ENCODE results near the gene PTH1R. TPM values are rescaled to one million over a fixed set of nuclear protein-coding genes. Genes with fewer than 3 reads are reported as not detected.

Gene PTH1R
- total RNA-seq, 3 donors from 2014 or later = not detected

DNA sequence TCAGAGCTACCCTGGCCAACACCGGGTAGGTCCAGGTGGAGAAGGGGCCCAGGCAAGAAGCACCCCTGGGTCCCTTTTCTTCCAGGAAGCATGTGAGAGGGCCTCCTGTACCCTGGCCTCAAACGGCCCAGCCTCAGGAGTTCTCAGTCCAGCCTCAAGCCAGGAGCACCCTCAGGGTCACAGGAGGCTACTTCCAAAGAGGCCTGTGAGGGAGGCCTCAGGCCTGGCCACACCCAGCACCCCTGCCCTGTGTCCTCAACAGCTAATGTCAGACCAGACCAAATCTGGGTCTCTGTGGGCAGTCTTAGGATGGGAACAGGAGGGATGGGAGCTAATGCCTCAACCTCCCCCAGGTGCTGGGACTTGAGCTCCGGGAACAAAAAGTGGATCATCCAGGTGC lies 23.5 kb downstream of the PTH1R start:
- H3K27me3 Mint-ChIP-seq (ENCODE audit: low read depth) = peaks cover 14% of the 10 kb centered on the region
- H3K36me3 Mint-ChIP-seq (ENCODE audit: insufficient read depth) = no peaks in the 10 kb centered on the region
- ATAC-seq = no peak
- no peak overlapping the region for H3K4me3 Mint-ChIP-seq
- H3K4me1 Mint-ChIP-seq (ENCODE audit: low read depth) = peaks cover 5% of the 10 kb centered on the region
- no peak for DNase-seq
- H3K9me3 Mint-ChIP-seq = no peaks in the 10 kb centered on the region

DNA sequence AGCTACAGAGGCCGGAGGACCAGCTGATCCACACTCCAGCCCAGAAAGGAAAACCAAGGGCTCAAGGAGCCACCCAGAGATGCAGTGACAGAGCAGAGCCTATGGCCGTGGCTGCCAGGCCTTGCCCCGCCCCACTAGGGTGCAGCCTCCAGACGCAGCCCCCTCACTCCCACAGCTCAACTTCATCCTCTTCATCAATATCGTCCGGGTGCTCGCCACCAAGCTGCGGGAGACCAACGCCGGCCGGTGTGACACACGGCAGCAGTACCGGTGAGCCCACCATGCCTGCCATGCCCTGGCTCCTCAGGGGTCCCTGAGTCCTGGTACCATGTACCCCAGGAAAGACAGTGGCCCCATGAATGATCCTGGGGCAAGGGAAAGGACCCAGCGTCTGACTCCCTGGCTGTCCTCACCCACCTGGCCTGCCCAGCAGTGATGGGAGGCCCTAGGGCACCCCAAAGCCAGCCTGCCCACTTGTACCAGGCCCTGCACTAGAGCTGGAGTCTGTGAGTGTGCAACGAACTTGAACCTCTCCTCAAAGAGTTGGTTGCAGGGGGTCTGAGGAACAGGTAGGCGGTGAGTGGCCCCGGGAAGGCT lies 24.2 kb downstream of the PTH1R start:
- Mint-ChIP-seq H3K9me3 (no peaks in the 10 kb centered on the region), H3K4me3 (no peak overlapping the region), H3K36me3 (ENCODE audit: insufficient read depth) (no peaks in the 10 kb centered on the region), H3K27me3 (ENCODE audit: low read depth) (peaks cover 14% of the 10 kb centered on the region), H3K4me1 (ENCODE audit: low read depth) (peaks cover 5% of the 10 kb centered on the region)
- ATAC-seq (no peak), DNase-seq (no peak)

DNA sequence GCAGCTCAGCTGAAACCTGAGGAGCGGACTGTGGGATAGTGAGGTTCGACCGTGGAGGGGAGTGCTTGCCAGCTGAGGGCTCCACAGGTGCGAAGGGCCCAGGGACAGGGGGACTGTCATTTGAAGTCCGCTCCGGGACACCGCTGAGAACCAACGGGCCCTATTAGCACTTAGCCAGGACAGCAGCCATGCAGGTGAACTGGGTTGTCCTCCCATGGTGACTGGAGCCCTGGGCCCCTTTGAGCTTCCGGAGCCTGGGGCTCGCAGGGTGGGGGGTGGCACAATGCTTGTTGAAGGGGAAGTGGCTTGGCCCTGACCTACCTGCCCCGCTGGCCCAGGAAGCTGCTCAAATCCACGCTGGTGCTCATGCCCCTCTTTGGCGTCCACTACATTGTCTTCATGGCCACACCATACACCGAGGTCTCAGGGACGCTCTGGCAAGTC lies 24.7 kb downstream of the PTH1R start:
- H3K9me3 Mint-ChIP-seq = no peaks in the 10 kb centered on the region
- no peak overlapping the region for H3K4me3 Mint-ChIP-seq
- no peaks in the 10 kb centered on the region for H3K36me3 Mint-ChIP-seq (ENCODE audit: insufficient read depth)
- DNase-seq = no peak
- no peak for ATAC-seq
- H3K27me3 Mint-ChIP-seq (ENCODE audit: low read depth) = peaks cover 14% of the 10 kb centered on the region
- peaks cover 5% of the 10 kb centered on the region for H3K4me1 Mint-ChIP-seq (ENCODE audit: low read depth)

DNA sequence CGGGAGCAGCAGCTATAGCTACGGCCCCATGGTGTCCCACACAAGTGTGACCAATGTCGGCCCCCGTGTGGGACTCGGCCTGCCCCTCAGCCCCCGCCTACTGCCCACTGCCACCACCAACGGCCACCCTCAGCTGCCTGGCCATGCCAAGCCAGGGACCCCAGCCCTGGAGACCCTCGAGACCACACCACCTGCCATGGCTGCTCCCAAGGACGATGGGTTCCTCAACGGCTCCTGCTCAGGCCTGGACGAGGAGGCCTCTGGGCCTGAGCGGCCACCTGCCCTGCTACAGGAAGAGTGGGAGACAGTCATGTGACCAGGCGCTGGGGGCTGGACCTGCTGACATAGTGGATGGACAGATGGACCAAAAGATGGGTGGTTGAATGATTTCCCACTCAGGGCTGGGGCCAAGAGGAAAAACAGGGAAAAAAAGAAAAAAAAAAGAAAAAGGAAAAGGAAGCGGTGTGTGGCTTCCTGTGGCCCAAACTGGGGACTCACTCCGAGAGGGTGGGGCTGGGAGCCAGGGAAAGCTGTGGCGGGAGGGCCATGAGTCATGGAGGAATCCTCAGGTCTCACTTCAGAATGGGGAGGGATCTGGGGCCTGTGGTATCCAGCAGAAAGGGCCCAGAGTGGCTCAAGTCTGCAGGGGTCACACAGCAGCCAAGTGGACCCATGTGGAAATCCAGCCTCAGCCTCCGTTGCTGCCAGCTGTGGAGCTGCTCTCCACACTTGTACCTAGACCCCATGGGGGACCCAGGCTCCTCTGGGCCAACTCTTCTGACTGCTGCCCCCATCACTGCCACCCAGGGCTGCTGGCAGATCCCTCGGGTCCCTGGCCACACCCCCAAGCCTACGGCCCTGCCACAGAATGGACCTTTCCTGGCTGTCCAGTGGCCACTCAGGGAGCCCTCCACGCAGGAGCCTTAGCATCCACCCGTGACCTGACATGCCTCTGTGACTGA lies 26.1 kb downstream of the PTH1R start:
- H3K36me3 Mint-ChIP-seq (ENCODE audit: insufficient read depth) = no peaks in the 10 kb centered on the region
- no peaks in the 10 kb centered on the region for H3K9me3 Mint-ChIP-seq
- no peak overlapping the region for H3K4me3 Mint-ChIP-seq
- ATAC-seq = no peak
- no peak for DNase-seq
- H3K4me1 Mint-ChIP-seq (ENCODE audit: low read depth) = peaks cover 5% of the 10 kb centered on the region
- H3K27me3 Mint-ChIP-seq (ENCODE audit: low read depth) = peaks cover 5% of the 10 kb centered on the region

DNA sequence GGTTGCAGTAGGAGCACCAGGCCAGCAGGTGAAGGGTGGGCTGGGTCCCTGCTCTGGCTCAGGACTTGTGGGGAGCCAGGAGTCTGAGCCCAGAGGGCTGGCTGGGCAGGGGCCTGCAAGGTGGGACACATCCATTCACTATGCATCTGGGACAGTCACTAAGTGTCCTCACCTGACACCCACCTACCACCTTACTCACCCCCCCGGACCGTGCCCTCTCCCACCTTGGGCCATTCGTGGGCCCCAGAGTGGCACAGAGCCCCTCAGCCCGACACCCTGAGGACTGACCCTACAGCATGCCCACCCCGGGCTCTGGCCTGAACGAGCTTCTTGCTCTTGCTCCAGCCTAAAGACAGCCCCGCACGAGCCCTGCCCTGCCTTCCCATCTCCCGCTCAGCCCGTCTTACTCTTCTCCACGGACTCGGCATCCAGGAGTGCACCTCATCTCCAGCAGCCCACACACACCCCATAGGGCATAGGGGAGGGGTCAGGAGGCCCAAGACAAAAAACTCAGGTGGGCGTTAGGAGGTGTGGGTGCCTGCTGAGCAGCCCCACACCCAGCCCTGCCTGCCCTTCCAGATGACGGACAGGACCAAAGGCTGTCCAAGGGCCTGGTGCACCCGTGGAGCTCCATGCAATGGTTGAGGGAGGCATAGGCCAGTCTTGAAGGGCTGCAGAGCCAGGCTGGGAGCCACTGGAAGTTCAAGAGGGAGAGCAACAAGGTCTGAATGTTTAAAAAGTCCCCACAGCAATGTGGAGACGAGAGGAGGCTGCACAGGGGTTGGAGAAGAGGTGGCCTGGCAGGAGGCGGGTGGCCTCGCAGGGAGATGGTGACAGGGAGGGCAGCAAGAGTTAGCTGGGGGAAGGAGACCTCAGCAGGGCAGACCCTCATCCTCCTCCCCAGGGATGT lies 27.0 kb downstream of the PTH1R start:
- H3K4me3 Mint-ChIP-seq = no peak overlapping the region
- H3K9me3 Mint-ChIP-seq = no peaks in the 10 kb centered on the region
- no peaks in the 10 kb centered on the region for H3K36me3 Mint-ChIP-seq (ENCODE audit: insufficient read depth)
- DNase-seq (no peak), ATAC-seq (no peak)
- H3K4me1 Mint-ChIP-seq (ENCODE audit: low read depth) = peaks cover 5% of the 10 kb centered on the region
- H3K27me3 Mint-ChIP-seq (ENCODE audit: low read depth) = no peaks in the 10 kb centered on the region

DNA sequence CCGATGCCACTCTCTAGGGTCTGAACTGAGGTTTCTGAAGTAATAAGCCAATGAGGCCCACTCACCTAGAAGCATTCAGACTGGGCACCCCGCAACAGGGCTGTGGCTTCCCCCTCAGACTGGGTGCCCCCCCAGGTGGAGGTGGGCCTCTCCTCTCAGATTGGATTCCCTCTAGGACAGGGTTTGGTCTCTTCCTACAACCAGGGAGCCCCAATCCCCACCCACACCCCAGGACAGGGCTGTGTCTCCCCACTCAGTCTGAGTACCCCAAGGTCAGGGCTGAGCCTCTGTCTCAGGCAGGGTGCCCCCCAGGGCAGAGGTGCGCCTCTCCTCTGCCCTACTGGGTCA lies 27.7 kb downstream of the PTH1R start:
- Mint-ChIP-seq H3K27me3 (ENCODE audit: low read depth) (no peaks in the 10 kb centered on the region), H3K9me3 (no peaks in the 10 kb centered on the region), H3K4me3 (no peak overlapping the region), H3K4me1 (ENCODE audit: low read depth) (peaks cover 7% of the 10 kb centered on the region), H3K36me3 (ENCODE audit: insufficient read depth) (no peaks in the 10 kb centered on the region)
- DNase-seq = no peak
- ATAC-seq = no peak

DNA sequence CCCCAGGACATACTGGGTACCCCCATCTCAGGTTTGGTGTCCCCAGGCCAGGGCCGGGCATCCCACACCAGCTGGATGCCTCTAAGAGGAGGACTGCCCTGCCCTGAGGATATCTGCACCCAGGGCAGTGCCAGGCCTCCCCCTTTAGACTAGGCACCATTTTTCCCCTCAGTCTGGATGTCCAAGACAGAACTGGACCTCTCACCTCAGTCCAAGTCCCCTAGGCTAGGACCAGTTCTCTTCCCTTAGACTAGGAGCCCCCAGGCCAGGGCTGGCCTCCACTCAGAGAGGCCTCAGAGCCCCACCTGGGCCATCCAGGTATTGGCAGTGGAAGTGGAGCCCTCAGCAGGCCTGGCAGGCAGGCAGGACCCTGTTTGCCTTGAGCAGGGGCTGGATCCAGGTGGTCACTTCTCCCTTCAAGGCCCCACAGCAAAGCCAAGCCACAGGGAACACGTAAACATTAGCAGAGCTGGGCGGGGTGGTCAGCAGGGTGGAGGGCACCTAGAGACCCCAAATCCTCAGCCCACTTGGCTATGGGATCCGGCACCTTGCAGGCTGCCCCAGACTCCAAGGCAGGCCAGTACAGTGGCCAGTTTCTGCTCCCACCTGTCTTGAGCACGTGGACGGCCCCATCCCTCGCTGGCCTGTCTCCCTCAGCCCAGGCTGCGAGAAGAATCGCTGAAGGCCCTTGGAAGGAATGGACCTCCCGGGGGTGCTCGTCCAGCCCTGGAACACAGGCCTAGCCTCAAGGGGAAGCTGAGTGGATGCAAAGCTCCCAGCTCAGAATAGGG lies 28.3 kb downstream of the PTH1R start:
- no peak overlapping the region for H3K4me3 Mint-ChIP-seq
- ATAC-seq (no peak), DNase-seq (no peak)
- H3K36me3 Mint-ChIP-seq (ENCODE audit: insufficient read depth) = no peaks in the 10 kb centered on the region
- H3K27me3 Mint-ChIP-seq (ENCODE audit: low read depth) = no peaks in the 10 kb centered on the region
- no peaks in the 10 kb centered on the region for H3K9me3 Mint-ChIP-seq
- H3K4me1 Mint-ChIP-seq (ENCODE audit: low read depth) = peaks cover 7% of the 10 kb centered on the region

DNA sequence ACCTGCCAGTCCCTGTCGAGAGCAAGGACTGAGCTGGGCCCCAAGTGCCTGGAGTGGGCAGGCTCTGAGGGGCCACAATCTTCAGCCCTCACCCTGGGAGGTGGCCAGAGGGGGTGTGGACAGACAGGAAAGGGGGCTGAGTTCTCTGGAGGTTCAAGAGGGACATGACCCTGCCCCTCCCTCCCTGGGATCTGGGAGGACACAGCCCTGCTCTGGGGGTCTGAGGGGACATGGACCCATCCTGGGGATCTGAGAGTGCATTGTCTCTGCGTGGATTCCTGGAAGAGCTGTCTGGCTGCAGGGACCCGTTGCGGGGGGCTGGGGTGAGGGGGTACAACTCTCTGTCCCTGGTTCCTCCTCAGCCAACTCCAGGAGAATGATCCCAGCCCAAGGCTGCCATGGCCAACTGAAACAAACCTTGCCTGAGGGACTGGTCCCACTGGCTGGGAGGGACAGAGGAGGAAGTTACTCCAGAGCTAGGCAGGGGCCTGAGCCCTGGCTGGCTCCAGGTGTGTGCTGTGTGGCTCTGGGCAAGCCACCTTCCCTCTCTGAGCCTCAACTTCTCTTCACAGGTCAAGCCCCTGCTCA lies 29.0 kb downstream of the PTH1R start:
- Mint-ChIP-seq H3K36me3 (ENCODE audit: insufficient read depth) (no peaks in the 10 kb centered on the region), H3K4me1 (ENCODE audit: low read depth) (peaks cover 7% of the 10 kb centered on the region), H3K9me3 (no peaks in the 10 kb centered on the region), H3K27me3 (ENCODE audit: low read depth) (no peaks in the 10 kb centered on the region), H3K4me3 (no peak overlapping the region)
- DNase-seq (no peak), ATAC-seq (no peak)

DNA sequence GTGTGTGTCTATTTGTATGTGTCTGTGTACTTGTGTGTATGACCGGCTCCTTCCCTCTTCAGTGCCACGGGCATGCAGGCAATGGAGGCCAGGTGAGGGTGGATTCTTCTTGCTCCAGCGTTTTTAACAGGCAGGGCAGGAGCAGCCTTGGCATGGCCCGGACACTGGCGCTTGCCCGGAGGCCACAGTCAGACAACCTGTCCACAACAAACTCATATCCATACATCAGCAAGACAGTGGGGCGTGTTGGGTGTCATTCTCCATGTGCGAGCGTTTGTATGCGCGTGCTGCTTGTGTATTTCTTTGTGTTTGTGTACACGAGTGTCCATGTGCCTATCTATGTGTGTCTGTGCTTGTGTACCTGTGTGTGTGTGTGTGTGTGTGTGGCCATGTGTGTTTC lies 29.8 kb downstream of the PTH1R start:
- ATAC-seq = no peak

DNA sequence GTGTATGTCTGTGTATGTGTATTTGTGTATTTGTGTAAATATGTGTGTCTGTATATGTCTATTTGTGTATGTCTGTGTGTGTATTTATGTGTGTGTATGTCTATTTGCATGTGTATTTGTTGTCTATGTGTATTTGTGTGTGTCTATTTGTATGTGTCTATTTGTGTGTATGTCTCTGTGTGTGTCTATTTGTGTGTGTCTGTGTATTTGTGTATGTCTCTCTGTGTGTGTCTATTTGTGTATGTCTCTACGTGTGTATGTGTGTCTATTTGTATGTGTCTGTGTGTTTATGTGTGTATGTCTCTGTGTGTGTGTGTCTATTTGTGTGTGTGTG lies 30.4 kb downstream of the PTH1R start:
- no peaks in the 10 kb centered on the region for H3K9me3 Mint-ChIP-seq
- no peaks in the 10 kb centered on the region for H3K27me3 Mint-ChIP-seq (ENCODE audit: low read depth)
- H3K36me3 Mint-ChIP-seq (ENCODE audit: insufficient read depth) = peaks cover 2% of the 10 kb centered on the region
- peaks cover 9% of the 10 kb centered on the region for H3K4me1 Mint-ChIP-seq (ENCODE audit: low read depth)
- H3K4me3 Mint-ChIP-seq = no peak overlapping the region
- ATAC-seq (no peak), DNase-seq (no peak)

More for the DNA sequence above, 29.8 kb downstream of the PTH1R start:
- Mint-ChIP-seq H3K36me3 (ENCODE audit: insufficient read depth) (peaks cover 1% of the 10 kb centered on the region), H3K4me1 (ENCODE audit: low read depth) (peaks cover 7% of the 10 kb centered on the region), H3K27me3 (ENCODE audit: low read depth) (no peaks in the 10 kb centered on the region), H3K9me3 (no peaks in the 10 kb centered on the region), H3K4me3 (no peak overlapping the region)
- no peak for DNase-seq

DNA sequence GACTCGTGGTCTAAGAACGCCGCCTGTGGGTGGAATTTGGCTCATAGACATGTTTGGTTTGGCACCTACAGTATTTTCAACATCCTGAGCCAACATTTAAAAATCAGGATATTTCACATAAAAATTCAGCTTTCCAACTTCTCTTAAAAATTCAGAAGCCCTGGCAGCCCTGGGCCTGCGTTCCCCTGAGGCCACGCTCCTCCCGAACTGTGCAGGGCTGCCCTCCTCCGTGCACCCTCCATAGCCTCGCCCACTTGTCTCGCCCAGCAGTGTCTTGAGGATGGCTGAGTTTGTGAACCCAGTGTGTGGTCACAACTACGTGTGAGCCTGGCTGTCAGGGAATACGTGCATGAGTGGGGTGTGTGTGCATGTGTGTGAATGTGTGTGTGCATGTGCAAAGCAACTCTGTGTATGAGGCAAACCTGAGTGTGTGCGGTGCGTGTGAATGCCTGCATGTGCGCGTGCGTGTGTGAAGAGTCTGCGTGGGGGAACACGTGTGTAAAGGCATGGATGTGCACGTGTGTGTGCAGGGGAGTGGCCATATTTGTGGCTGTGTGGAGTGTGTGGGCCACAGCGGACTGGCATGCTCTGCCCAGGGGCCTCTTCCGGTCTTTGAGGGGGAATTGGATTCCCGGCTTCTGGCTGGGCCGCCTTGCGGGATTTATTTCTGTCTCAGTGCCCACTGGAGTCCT lies 30.9 kb downstream of the PTH1R start:
- no peaks in the 10 kb centered on the region for H3K9me3 Mint-ChIP-seq
- H3K36me3 Mint-ChIP-seq (ENCODE audit: insufficient read depth) = peaks cover 2% of the 10 kb centered on the region
- no peaks in the 10 kb centered on the region for H3K27me3 Mint-ChIP-seq (ENCODE audit: low read depth)
- H3K4me1 Mint-ChIP-seq (ENCODE audit: low read depth) = peaks cover 13% of the 10 kb centered on the region
- ATAC-seq (no peak), DNase-seq (no peak)
- H3K4me3 Mint-ChIP-seq = no peak overlapping the region

DNA sequence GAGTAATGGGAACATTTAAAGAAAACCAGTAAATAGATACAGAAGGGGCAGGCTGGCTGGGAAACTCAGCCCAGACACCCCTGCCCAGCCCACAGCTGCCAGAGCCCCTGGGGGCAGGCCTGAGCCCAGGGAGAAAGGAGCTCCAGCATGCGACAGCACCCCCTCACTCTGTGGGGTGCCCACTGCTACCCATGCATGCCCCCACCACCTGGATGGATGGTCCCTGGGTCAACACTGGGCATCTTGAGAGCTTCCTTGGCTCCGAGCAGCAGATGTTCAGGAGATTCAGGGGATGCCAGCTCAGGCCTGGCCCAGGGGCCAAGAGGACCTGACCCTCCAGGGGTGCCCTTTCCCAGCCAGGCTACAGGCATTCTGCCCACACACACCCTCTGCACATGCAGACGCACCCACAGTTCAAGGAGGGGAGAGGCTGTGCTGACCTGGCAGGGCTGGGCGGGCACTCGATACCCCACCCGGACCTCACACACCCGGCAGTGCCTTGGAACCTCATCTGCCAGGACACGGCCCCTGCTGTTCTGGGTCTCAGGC lies 31.5 kb downstream of the PTH1R start:
- Mint-ChIP-seq H3K9me3 (no peaks in the 10 kb centered on the region), H3K36me3 (ENCODE audit: insufficient read depth) (peaks cover 2% of the 10 kb centered on the region), H3K4me1 (ENCODE audit: low read depth) (peaks cover 18% of the 10 kb centered on the region), H3K27me3 (ENCODE audit: low read depth) (no peaks in the 10 kb centered on the region), H3K4me3 (no peak overlapping the region)
- DNase-seq (no peak), ATAC-seq (peak in 1 of 2 donors; percentile 5)
